22Rv1 (cell line): ENCODE results near the gene MALAT1.

ENCODE experiments used
- H3K27ac ChIP-seq: fragments of 450-650 bp; 2 replicates; pipeline ENCODE4 v1.5.1; 2017
- CTCF ChIP-seq: fragments of 450-650 bp; IDR thresholded peaks from 2 replicates; pipeline ENCODE4 v1.5.1; 2017; ENCODE audit warnings: mild to moderate bottlenecking
- ZFX ChIP-seq: fragments of 450-650 bp; IDR thresholded peaks from 2 replicates; pipeline ENCODE4 v1.6.1; 2017; ENCODE audit warnings: antibody characterized with exemption, borderline replicate concordance

MALAT1 gene

GRCh38 chr11:65486570-65487466 lies 12.0 kb upstream of the MALAT1 start:
- no peak for TF ChIP-seq ZFX
- TF ChIP-seq CTCF: no peak
- peak overlapping the region; percentile 98 for H3K27ac ChIP-seq

GRCh38 chr11:65487467-65488272 lies 11.2 kb upstream of the MALAT1 start:
- peak overlapping the region; percentile 98 for H3K27ac ChIP-seq
- TF ChIP-seq CTCF (peak; percentile 16; the same call in 1 of the 2 replicates), ZFX (no peak)

GRCh38 chr11:65488273-65489034 lies 10.4 kb upstream of the MALAT1 start:
- peak overlapping the region; percentile 98 for H3K27ac ChIP-seq
- TF ChIP-seq CTCF: no peak
- TF ChIP-seq ZFX: no peak

GRCh38 chr11:65489035-65489705 lies 9.7 kb upstream of the MALAT1 start:
- H3K27ac ChIP-seq: peak overlapping the region; percentile 98
- TF ChIP-seq ZFX (no peak), CTCF (no peak)

- TF ChIP-seq ZFX (no peak), CTCF (no peak)
- H3K27ac ChIP-seq: peak overlapping the region; percentile 98
Observed at GRCh38 chr11:65489706-65490320, 9.0 kb upstream of the MALAT1 start.

- TF ChIP-seq ZFX: no peak
- TF ChIP-seq CTCF: no peak
- peak overlapping the region; percentile 98 for H3K27ac ChIP-seq
Observed at GRCh38 chr11:65491163-65491465, 7.7 kb upstream of the MALAT1 start.
